HEK293 (cell line): ENCODE results near the gene GPR17.

Experiments
- CTCF ChIA-PET: fragments of 350-600 bp; formaldehyde crosslinking; extraction: SDS; loops from one replicate; lab custom pipeline; 2021; ENCODE audit warnings: antibody characterized with exemption; lab: Yijun Ruan, JAX
- POLR2A ChIA-PET: fragments of 300-600 bp; formaldehyde crosslinking; extraction: SDS; loops from one replicate; lab custom pipeline; 2020; ENCODE audit warnings: antibody characterized with exemption, inconsistent platforms; lab: Yijun Ruan, JAX
- H3K27ac ChIP-seq: fragments of 200-500 bp; sonication (Bioruptor generic); 2 replicates; pipeline ENCODE4 v1.5.1; 2014; ENCODE audit warnings: low read depth, low read length, control low read depth, inconsistent platforms; ENCODE audit errors: extremely low read depth
- H3K36me3 ChIP-seq, 2 experiments: fragments of 200-500 bp in 1 of 2; sonication (Bioruptor generic) in 1 of 2; 1 replicate in 1 of 2; 2 replicates in 1 of 2; pipeline ENCODE4 v1.5.1; 2014 to 2017; ENCODE audit warnings: inconsistent platforms in 2 of 2, low read length in 2 of 2; ENCODE audit not compliant: control insufficient read depth in 2 of 2, insufficient read depth in 1 of 2
- H3K4me1 ChIP-seq: fragments of 200-500 bp; sonication (Bioruptor generic); 2 replicates; pipeline ENCODE4 v1.5.1; 2014; ENCODE audit warnings: mild to moderate bottlenecking, low read length, inconsistent platforms; ENCODE audit not compliant: control insufficient read depth, insufficient read depth
- H3K4me3 ChIP-seq: 2 replicates; pipeline ENCODE4 v1.5.1; 2011; ENCODE audit warnings: low read depth, mild to moderate bottlenecking, control low read depth, low read length, moderate library complexity
- H3K9me3 ChIP-seq: fragments of 200-500 bp; sonication (Bioruptor generic); 2 replicates; pipeline ENCODE4 v1.5.1; 2014; ENCODE audit warnings: low read depth, low read length, inconsistent platforms; ENCODE audit not compliant: control insufficient read depth, insufficient read depth
- EGR2 ChIP-seq: fragments of 450-650 bp; formaldehyde crosslinking; IDR thresholded peaks from 2 replicates; pipeline ENCODE4 v1.5.1; 2016; ENCODE audit warnings: low read depth, missing biosample characterization, missing genetic modification characterization
- GFI1B ChIP-seq: fragments of 450-650 bp; formaldehyde crosslinking; IDR thresholded peaks from 2 replicates; pipeline ENCODE4 v1.5.1; 2016; ENCODE audit warnings: missing biosample characterization, missing genetic modification characterization
- GLI4 ChIP-seq: fragments of 450-650 bp; formaldehyde crosslinking; IDR thresholded peaks from 2 replicates; pipeline ENCODE4 v1.5.1; 2016; ENCODE audit warnings: missing biosample characterization, missing genetic modification characterization
- HOXD13 ChIP-seq: sonication (generic); formaldehyde crosslinking; IDR thresholded peaks from 2 replicates; pipeline ENCODE4 v1.8.0; 2022; ENCODE audit warnings: missing genetic modification reagents, borderline replicate concordance
- KLF1 ChIP-seq: fragments of 450-650 bp; formaldehyde crosslinking; IDR thresholded peaks from 2 replicates; pipeline ENCODE4 v1.5.1; 2016; ENCODE audit warnings: missing biosample characterization, missing genetic modification characterization
- PRDM1 ChIP-seq: fragments of 450-650 bp; formaldehyde crosslinking; IDR thresholded peaks from 2 replicates; pipeline ENCODE4; 2016; ENCODE audit warnings: missing biosample characterization, missing genetic modification characterization
- PRDM4 ChIP-seq: fragments of 450-650 bp; formaldehyde crosslinking; IDR thresholded peaks from 2 replicates; pipeline ENCODE4 v1.5.1; 2017; ENCODE audit warnings: missing biosample characterization, missing genetic modification characterization
- SCRT1 ChIP-seq: fragments of 450-650 bp; formaldehyde crosslinking; IDR thresholded peaks from 2 replicates; pipeline ENCODE4 v1.5.1; 2016; ENCODE audit warnings: missing biosample characterization, missing genetic modification characterization, borderline replicate concordance
- TCF7L2 ChIP-seq: IDR thresholded peaks from 2 replicates; pipeline ENCODE4 v1.6.1; 2011; ENCODE audit warnings: low read depth, mild to moderate bottlenecking, inconsistent platforms, low read length, moderate library complexity, borderline replicate concordance
- TRIM28 ChIP-seq: IDR thresholded peaks from 2 replicates; pipeline ENCODE4 v1.6.1; 2011; ENCODE audit warnings: low read length, control low read depth, borderline replicate concordance
- WT1 ChIP-seq: fragments of 450-650 bp; formaldehyde crosslinking; IDR thresholded peaks from 2 replicates; pipeline ENCODE4 v1.5.1; 2016; ENCODE audit warnings: missing biosample characterization, missing genetic modification characterization
- ZBTB10 ChIP-seq: fragments of 450-650 bp; formaldehyde crosslinking; IDR thresholded peaks from 2 replicates; pipeline ENCODE4 v1.5.1; 2016; ENCODE audit warnings: missing biosample characterization, missing genetic modification characterization
- ZBTB48 ChIP-seq: fragments of 450-650 bp; formaldehyde crosslinking; IDR thresholded peaks from 2 replicates; pipeline ENCODE4 v1.5.1; 2016; ENCODE audit warnings: missing biosample characterization, missing genetic modification characterization
- ZFHX2 ChIP-seq: fragments of 450-650 bp; formaldehyde crosslinking; conservative IDR thresholded peaks from 2 replicates; pipeline ENCODE4 v1.5.1; 2016; ENCODE audit warnings: missing biosample characterization, missing genetic modification characterization
- ZNF10 ChIP-seq: fragments of 450-650 bp; formaldehyde crosslinking; IDR thresholded peaks from 2 replicates; pipeline ENCODE4 v1.5.1; 2017; ENCODE audit warnings: missing biosample characterization, missing genetic modification characterization
- ZNF132 ChIP-seq: fragments of 450-650 bp; formaldehyde crosslinking; IDR thresholded peaks from 2 replicates; pipeline ENCODE4 v1.5.1; 2017; ENCODE audit warnings: missing biosample characterization, missing genetic modification characterization, borderline replicate concordance
- ZNF133 ChIP-seq: fragments of 450-650 bp; formaldehyde crosslinking; IDR thresholded peaks from 2 replicates; pipeline ENCODE4 v1.5.1; 2016; ENCODE audit warnings: missing biosample characterization, missing genetic modification characterization
- ZNF292 ChIP-seq: fragments of 450-650 bp; formaldehyde crosslinking; IDR thresholded peaks from 2 replicates; pipeline ENCODE4 v1.5.1; 2016; ENCODE audit warnings: low read depth, missing biosample characterization, missing genetic modification characterization, borderline replicate concordance
- ZNF341 ChIP-seq: fragments of 450-650 bp; formaldehyde crosslinking; IDR thresholded peaks from 2 replicates; pipeline ENCODE4; 2016; ENCODE audit warnings: low read depth, missing biosample characterization, missing genetic modification characterization
- ZNF350 ChIP-seq: fragments of 450-650 bp; formaldehyde crosslinking; IDR thresholded peaks from 2 replicates; pipeline ENCODE4 v1.5.0; 2017; ENCODE audit warnings: missing biosample characterization, mild to moderate bottlenecking, missing genetic modification characterization
- ZNF366 ChIP-seq: fragments of 450-650 bp; formaldehyde crosslinking; conservative IDR thresholded peaks from 2 replicates; pipeline ENCODE4 v1.5.1; 2016; ENCODE audit warnings: missing biosample characterization, missing genetic modification characterization
- ZNF433 ChIP-seq: fragments of 450-650 bp; formaldehyde crosslinking; IDR thresholded peaks from 2 replicates; pipeline ENCODE4 v1.5.1; 2016; ENCODE audit warnings: missing biosample characterization, missing genetic modification characterization, low read depth
- ZNF488 ChIP-seq: fragments of 450-650 bp; formaldehyde crosslinking; IDR thresholded peaks from 2 replicates; pipeline ENCODE4 v1.5.1; 2016; ENCODE audit warnings: missing biosample characterization, missing genetic modification characterization
- ZNF596 ChIP-seq: fragments of 450-650 bp; IDR thresholded peaks from 2 replicates; pipeline ENCODE4 v1.5.0; 2018; ENCODE audit warnings: missing biosample characterization, mild to moderate bottlenecking, missing genetic modification characterization, moderate library complexity
- ZNF76 ChIP-seq: fragments of 450-650 bp; formaldehyde crosslinking; IDR thresholded peaks from 2 replicates; pipeline ENCODE4; 2016; ENCODE audit warnings: low read depth, missing biosample characterization, missing genetic modification characterization, borderline replicate concordance
- ZNF768 ChIP-seq: fragments of 450-650 bp; formaldehyde crosslinking; IDR thresholded peaks from 2 replicates; pipeline ENCODE4 v1.5.1; 2018; ENCODE audit warnings: missing biosample characterization, mild to moderate bottlenecking, missing genetic modification characterization
- ZNF777 ChIP-seq: fragments of 450-650 bp; formaldehyde crosslinking; IDR thresholded peaks from 2 replicates; pipeline ENCODE4 v1.5.1; 2017; ENCODE audit warnings: missing biosample characterization, missing genetic modification characterization, borderline replicate concordance
- ZNF792 ChIP-seq: fragments of 450-650 bp; formaldehyde crosslinking; IDR thresholded peaks from 2 replicates; pipeline ENCODE4 v1.5.1; 2016; ENCODE audit warnings: missing biosample characterization, missing genetic modification characterization

The GPR17 gene

GRCh38 chr2:127636248-127637235 is 9.4 kb upstream of the GPR17 start:
- no peaks in the 10 kb centered on the region for H3K9me3 ChIP-seq
- no peak overlapping the region for H3K4me3 ChIP-seq
- H3K27ac ChIP-seq: no peak overlapping the region
- ChIA-PET POLR2A (interaction anchor here (0.5 to 1.9 kb wide), 3 partner anchors 110 to 402 kb away, joined by 4 to 7 read pairs (median 5); partner anchors contain the start of gene IWS1), CTCF (interaction anchor here (0.5 to 4.5 kb wide), 3 partner anchors 41 to 326 kb away, joined by 3 to 31 read pairs (median 3); no protein-coding TSS in a partner anchor)
- H3K36me3 ChIP-seq: no peaks in the 10 kb centered on the region
- TF ChIP-seq ZFHX2 (tag by site-specific recombination) (peak; percentile 20; the same call in 1 of the 2 replicates), GFI1B (tag by site-specific recombination) (no peak), KLF1 (peak; percentile 52), ZNF341 (tag by site-specific recombination) (no peak), ZNF596 (tag by site-specific recombination) (no peak), ZNF777 (no peak), ZNF350 (tag by site-specific recombination) (no peak), EGR2 (tag by site-specific recombination) (peak; percentile 72), ZNF10 (tag by site-specific recombination) (no peak)
- H3K4me1 ChIP-seq: peaks cover 2% of the 10 kb centered on the region; the same call in 1 of the 2 replicates

DNA sequence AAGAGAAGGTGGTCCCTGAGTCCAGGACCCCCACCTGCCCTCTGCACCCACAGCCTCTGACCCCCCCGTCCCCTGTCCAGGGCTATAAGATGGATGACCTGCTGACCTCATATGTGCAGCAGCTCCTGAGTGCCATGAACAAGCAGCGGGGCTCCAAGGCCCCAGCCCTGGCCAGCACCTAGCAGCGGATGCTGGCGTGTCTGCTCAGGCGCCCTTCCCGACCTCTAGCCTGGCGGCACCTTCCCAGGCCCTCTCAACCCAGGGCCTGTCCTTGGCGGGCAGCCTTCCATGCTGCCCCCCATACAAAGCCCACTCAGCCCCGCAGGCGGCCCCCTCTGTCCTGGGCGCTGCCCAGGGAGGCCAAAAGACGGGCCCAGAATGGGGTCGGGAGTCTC is 8.7 kb upstream of the GPR17 start:
- Histone ChIP-seq H3K9me3 (no peaks in the 10 kb centered on the region), H3K36me3 (no peaks in the 10 kb centered on the region), H3K27ac (no peak overlapping the region), H3K4me1 (peaks cover 2% of the 10 kb centered on the region; the same call in 1 of the 2 replicates), H3K4me3 (no peak overlapping the region)
- ChIA-PET POLR2A (interaction anchor here (0.5 to 1.9 kb wide), 3 partner anchors 111 to 402 kb away, joined by 4 to 7 read pairs (median 5); partner anchors contain the start of gene IWS1), CTCF (interaction anchor here (0.6 to 4.5 kb wide), 3 partner anchors 42 to 158 kb away, joined by 3 to 31 read pairs (median 7); no protein-coding TSS in a partner anchor)
- no peak for TF ChIP-seq SCRT1 (tag by site-specific recombination)
- TF ChIP-seq ZNF366 (tag by site-specific recombination): no peak
- TF ChIP-seq ZNF292 (tag by site-specific recombination): no peak
- no peak for TF ChIP-seq TCF7L2
- no peak for TF ChIP-seq ZBTB10 (tag by site-specific recombination)
- TF ChIP-seq TRIM28: no peak
- TF ChIP-seq ZNF488 (tag by site-specific recombination): no peak
- no peak for TF ChIP-seq HOXD13 (CRISPR knock-in tag)
- no peak for TF ChIP-seq PRDM4 (tag by site-specific recombination)
- TF ChIP-seq PRDM1 (tag by site-specific recombination): no peak
- no peak for TF ChIP-seq ZNF433
- TF ChIP-seq ZNF132: no peak
- TF ChIP-seq ZBTB48 (tag by site-specific recombination): no peak
- TF ChIP-seq ZNF768: no peak
- TF ChIP-seq GLI4 (tag by site-specific recombination): no peak
- TF ChIP-seq WT1 (tag by site-specific recombination): no peak
- TF ChIP-seq ZNF76 (tag by site-specific recombination): no peak
- TF ChIP-seq ZNF792: no peak
- TF ChIP-seq ZNF133 (tag by site-specific recombination): no peak
- no peak for TF ChIP-seq ZNF350 (tag by site-specific recombination)
